Retina (tissue), 1 donor: Measurements from ENCODE around the gene SLC1A1.

Source experiments
- DNase-seq: peaks from one replicate; pipeline ENCODE4 v3.0.0-alpha.2; 2016

SLC1A1 gene

GRCh38 chr9:4547016-4547415 lies 56.7 kb downstream of the SLC1A1 start:
- no peak for DNase-seq

GRCh38 chr9:4548811-4549725 lies 58.8 kb downstream of the SLC1A1 start:
- no peak for DNase-seq

- DNase-seq, result no peak
Observed at GRCh38 chr9:4549751-4550295, 59.6 kb downstream of the SLC1A1 start.

- no peak for DNase-seq
Observed at GRCh38 chr9:4550777-4551484, 60.7 kb downstream of the SLC1A1 start.

- no peak for DNase-seq
Observed at GRCh38 chr9:4553951-4554381, 63.7 kb downstream of the SLC1A1 start.

- no peak for DNase-seq
Observed at GRCh38 chr9:4555236-4555635, 65.0 kb downstream of the SLC1A1 start.

- DNase-seq, result no peak
Observed at GRCh38 chr9:4558371-4558998, 68.2 kb downstream of the SLC1A1 start.

- no peak for DNase-seq
Observed at GRCh38 chr9:4559261-4560182, 69.3 kb downstream of the SLC1A1 start.

GRCh38 chr9:4563105-4563504 lies 72.8 kb downstream of the SLC1A1 start:
- no peak for DNase-seq

- DNase-seq, result no peak
Observed at GRCh38 chr9:4566806-4567205, 76.5 kb downstream of the SLC1A1 start.

GRCh38 chr9:4567601-4568000 lies 77.3 kb downstream of the SLC1A1 start:
- no peak for DNase-seq

- no peak for DNase-seq
Observed at GRCh38 chr9:4569101-4569500, 78.8 kb downstream of the SLC1A1 start.

- no peak for DNase-seq
Observed at GRCh38 chr9:4572184-4572826, 82.0 kb downstream of the SLC1A1 start.

- no peak for DNase-seq
Observed at GRCh38 chr9:4573176-4573575, 82.9 kb downstream of the SLC1A1 start.

- no peak for DNase-seq
Observed at GRCh38 chr9:4573634-4574389, 83.5 kb downstream of the SLC1A1 start.

GRCh38 chr9:4574657-4575243 lies 84.5 kb downstream of the SLC1A1 start:
- no peak for DNase-seq

- no peak for DNase-seq
Observed at GRCh38 chr9:4575997-4576396, 85.7 kb downstream of the SLC1A1 start.

GRCh38 chr9:4576448-4576847 lies 86.2 kb downstream of the SLC1A1 start:
- no peak for DNase-seq

- no peak for DNase-seq
Observed at GRCh38 chr9:4579001-4579400, 88.7 kb downstream of the SLC1A1 start.

- peak; percentile 6 for DNase-seq
Observed at GRCh38 chr9:4581035-4581760, 90.9 kb downstream of the SLC1A1 start.
